HCT116 (cell line): Measurements from ENCODE around the gene KCNN3. TPM values are rescaled to one million over a fixed set of nuclear protein-coding genes. Genes with fewer than 3 reads are reported as not detected.

Source experiments
- ATAC-seq: fragments of 200-7000 bp; cut with Tn5 transposase; 2 replicates; pipeline ENCODE4 v1.9.1; 2020; ENCODE audit warnings: mild to moderate bottlenecking, moderate library complexity
- BruUV-seq: library from RNA; stranded (reverse); fragments of 400-500 nt; replicated peaks from 2 replicates; lab custom pipeline; 2021; lab: Mats Ljungman, UMichigan
- CTCF ChIA-PET: fragments of 300-600 bp; sonication (Branson Sonifier 250); formaldehyde crosslinking; loops from one replicate; lab custom pipeline; 2021; ENCODE audit warnings: antibody characterized with exemption; lab: Charles Lee
- POLR2A ChIA-PET: fragments of 300-600, 350-600 bp; sonication (Branson Sonifier 250); formaldehyde crosslinking; loops from one replicate; lab custom pipeline; 2021; ENCODE audit warnings: antibody characterized with exemption; lab: Charles Lee
- RAD21 ChIA-PET, 2 experiments: fragments of 300-600 bp; sonication (Branson Sonifier 250); formaldehyde crosslinking; loops; one replicate each; lab custom pipeline; 2023; ENCODE audit warnings: low total read pairs in 2 of 2; ENCODE audit not compliant: uncharacterized antibody in 2 of 2, unreplicated experiment in 2 of 2, low non-redundant PET in 1 of 2; lab: Charles Lee
- DNase-seq: peaks from one replicate; pipeline ENCODE4 v3.0.0-alpha.2; 2010; ENCODE audit warnings: low read depth, low spot score
- H2AFZ ChIP-seq: fragments of 200-600 bp; shearing (Covaris generic), sonication (generic); 2 replicates; pipeline ENCODE4 v1.6.1; 2017; ENCODE audit warnings: low read depth, mixed run types, mixed read lengths, antibody characterized with exemption, low read length; ENCODE audit not compliant: poor library complexity, severe bottlenecking
- H3K27ac ChIP-seq: 2 replicates; pipeline ENCODE4 v1.5.1; 2012; ENCODE audit warnings: low read depth, low read length
- H3K27me3 ChIP-seq: fragments of 200-600 bp; sonication (generic); 2 replicates; pipeline ENCODE4 v1.6.1; 2016; ENCODE audit warnings: mixed run types, low read length, mixed read lengths; ENCODE audit not compliant: insufficient read depth
- H3K36me3 ChIP-seq, 2 experiments: fragments of 200-500 bp in 1 of 2; fragments of 200-600 bp in 1 of 2; sonication (Bioruptor generic) in 1 of 2; sonication (generic) in 1 of 2; 2 replicates each; pipeline versions ENCODE4 v1.5.1 to v1.6.1; 2014 to 2016; ENCODE audit warnings: low read length in 2 of 2, inconsistent platforms in 1 of 2, mixed read lengths in 1 of 2, mixed run types in 1 of 2; ENCODE audit not compliant: insufficient read depth in 2 of 2, control insufficient read depth in 1 of 2
- H3K4me1 ChIP-seq, 2 experiments: fragments of 200-600 bp in 1 of 2; sonication (generic) in 1 of 2; 2 replicates each; pipeline versions ENCODE4 v1.5.1 to v1.6.1; 2012 to 2017; ENCODE audit warnings: low read length in 2 of 2, inconsistent platforms in 1 of 2, mild to moderate bottlenecking in 1 of 2, mixed read lengths in 1 of 2, mixed run types in 1 of 2, moderate library complexity in 1 of 2; ENCODE audit not compliant: insufficient read depth in 2 of 2, control insufficient read depth in 1 of 2
- H3K4me2 ChIP-seq: fragments of 200-600 bp; sonication (generic); 2 replicates; pipeline ENCODE4 v1.6.1; 2017; ENCODE audit warnings: mixed run types, low read length, mixed read lengths
- H3K4me3 ChIP-seq, 2 experiments: fragments of 200-600 bp in 1 of 2; sonication (generic) in 1 of 2; replicated peaks in 1 of 2; 2 replicates each; pipeline ENCODE4 v1.5.1; 2011 to 2016; ENCODE audit warnings: low read length in 2 of 2, control low read depth in 1 of 2, low read depth in 1 of 2, mild to moderate bottlenecking in 1 of 2, mixed read lengths in 1 of 2, mixed run types in 1 of 2
- H3K79me2 ChIP-seq: fragments of 200-600 bp; sonication (generic); 2 replicates; pipeline ENCODE4 v1.6.1; 2017; ENCODE audit warnings: mild to moderate bottlenecking, mixed run types, low read length, moderate library complexity, mixed read lengths; ENCODE audit not compliant: insufficient read depth
- H3K9ac ChIP-seq: fragments of 200-600 bp; sonication (generic); 2 replicates; pipeline ENCODE4 v1.6.1; 2016; ENCODE audit warnings: low read length, mixed read lengths
- H3K9me2 ChIP-seq: fragments of 200-600 bp; sonication (generic), shearing (Covaris generic); 2 replicates; pipeline ENCODE4 v1.6.1; 2017; ENCODE audit warnings: mixed run types, mild to moderate bottlenecking, moderate library complexity; ENCODE audit not compliant: insufficient read depth
- H3K9me3 ChIP-seq, 2 experiments: fragments of 200-500 bp in 1 of 2; fragments of 200-600 bp in 1 of 2; sonication (Bioruptor generic) in 1 of 2; sonication (generic) in 1 of 2; 2 replicates each; pipeline ENCODE4 v1.6.1; 2014 to 2017; ENCODE audit warnings: low read length in 2 of 2, mixed read lengths in 2 of 2, inconsistent platforms in 1 of 2, low read depth in 1 of 2, mild to moderate bottlenecking in 1 of 2, mixed run types in 1 of 2, moderate library complexity in 1 of 2; ENCODE audit not compliant: control insufficient read depth in 1 of 2, insufficient read depth in 1 of 2
- H4K20me1 ChIP-seq: fragments of 200-600 bp; sonication (generic), shearing (Covaris generic); 2 replicates; pipeline ENCODE4 v1.6.1; 2017; ENCODE audit warnings: mixed run types, mild to moderate bottlenecking, moderate library complexity; ENCODE audit not compliant: insufficient read depth
- CBX3 ChIP-seq: IDR thresholded peaks from 2 replicates; pipeline ENCODE4 v1.6.1; 2012; ENCODE audit warnings: low read depth
- CEBPB ChIP-seq: IDR thresholded peaks from 2 replicates; pipeline ENCODE4 v1.6.1; 2012; ENCODE audit warnings: low read depth
- JUND ChIP-seq: IDR thresholded peaks from 2 replicates; pipeline ENCODE4 v1.6.1; 2012
- POLR2AphosphoS5 ChIP-seq: IDR thresholded peaks from 2 replicates; pipeline ENCODE4 v1.6.1; 2011; ENCODE audit warnings: mild to moderate bottlenecking, low read depth, low read length, moderate library complexity
- SIN3A ChIP-seq: IDR thresholded peaks from 2 replicates; pipeline ENCODE4 v1.6.1; 2012; ENCODE audit warnings: low read depth
- YY1 ChIP-seq: IDR thresholded peaks from 2 replicates; pipeline ENCODE4 v1.6.1; 2011; ENCODE audit warnings: low read length, low read depth, moderate library complexity, mild to moderate bottlenecking; ENCODE audit not compliant: insufficient replicate concordance; ENCODE audit errors: extremely low read depth
- ZBTB33 ChIP-seq: IDR thresholded peaks from 2 replicates; pipeline ENCODE4 v1.6.1; 2011; ENCODE audit warnings: mild to moderate bottlenecking, low read length, moderate library complexity; ENCODE audit not compliant: insufficient replicate concordance; ENCODE audit errors: extremely low read depth
- ZFX ChIP-seq: fragments of 450-650 bp; IDR thresholded peaks from 2 replicates; pipeline ENCODE4 v1.6.1; 2017
- intact Hi-C: fragments of 100-400 bp; cut with micrococcal nuclease; formaldehyde crosslinking; loops from 2 replicates; pipeline ENCODE4 v1.10.0; 2022
- total RNA-seq: library from RNA; stranded (reverse); gene quantifications from one replicate; pipeline ENCODE4 v1.2.1, GENCODE V29; 2021; ENCODE audit not compliant: unreplicated experiment
- TF ChIP-seq, protein P1 (sequence below), 3 experiments: fragments of 200-600 bp in 1 of 3; sonication (generic) in 1 of 3; IDR thresholded peaks in 2 of 3; conservative IDR thresholded peaks in 1 of 3; 2 replicates each; pipeline ENCODE4 v1.5.1; 2012 to 2017; ENCODE audit warnings: low read depth in 2 of 3, low read length in 2 of 3, antibody characterized with exemption in 1 of 3, borderline replicate concordance in 1 of 3, control low read depth in 1 of 3, mild to moderate bottlenecking in 1 of 3, mixed read lengths in 1 of 3, mixed run types in 1 of 3, moderate library complexity in 1 of 3; ENCODE audit not compliant: insufficient read depth in 1 of 3
- TF ChIP-seq, protein P2 (sequence below): IDR thresholded peaks from 2 replicates; pipeline ENCODE4 v1.6.1; 2012

The KCNN3 gene
- total RNA-seq, 1 experiment from 2014 or later, result 1.1 TPM

GRCh38 chr1:154856049-154856448 is 14.0 kb downstream of the KCNN3 start:
- Histone ChIP-seq H2AFZ (no peak overlapping the region), H3K27ac (no peak overlapping the region), H3K9me2 (no peaks in the 10 kb centered on the region)
- no peak for DNase-seq
- ATAC-seq, result no peak
- POLR2A ChIA-PET, result no interaction called here
- TF ChIP-seq POLR2AphosphoS5 (no peak), ZFX (no peak), ZBTB33 (no peak), CBX3 (no peak), SIN3A (no peak), CEBPB (no peak), JUND (no peak), YY1 (no peak)
- TF ChIP-seq, protein P1, sequence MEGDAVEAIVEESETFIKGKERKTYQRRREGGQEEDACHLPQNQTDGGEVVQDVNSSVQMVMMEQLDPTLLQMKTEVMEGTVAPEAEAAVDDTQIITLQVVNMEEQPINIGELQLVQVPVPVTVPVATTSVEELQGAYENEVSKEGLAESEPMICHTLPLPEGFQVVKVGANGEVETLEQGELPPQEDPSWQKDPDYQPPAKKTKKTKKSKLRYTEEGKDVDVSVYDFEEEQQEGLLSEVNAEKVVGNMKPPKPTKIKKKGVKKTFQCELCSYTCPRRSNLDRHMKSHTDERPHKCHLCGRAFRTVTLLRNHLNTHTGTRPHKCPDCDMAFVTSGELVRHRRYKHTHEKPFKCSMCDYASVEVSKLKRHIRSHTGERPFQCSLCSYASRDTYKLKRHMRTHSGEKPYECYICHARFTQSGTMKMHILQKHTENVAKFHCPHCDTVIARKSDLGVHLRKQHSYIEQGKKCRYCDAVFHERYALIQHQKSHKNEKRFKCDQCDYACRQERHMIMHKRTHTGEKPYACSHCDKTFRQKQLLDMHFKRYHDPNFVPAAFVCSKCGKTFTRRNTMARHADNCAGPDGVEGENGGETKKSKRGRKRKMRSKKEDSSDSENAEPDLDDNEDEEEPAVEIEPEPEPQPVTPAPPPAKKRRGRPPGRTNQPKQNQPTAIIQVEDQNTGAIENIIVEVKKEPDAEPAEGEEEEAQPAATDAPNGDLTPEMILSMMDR (IDR thresholded peaks at IDR 0.05 in 2 of 3, conservative IDR thresholded peaks at IDR 0.05 in 1 of 3; ENCODE audit: borderline replicate concordance in 1 of 3, insufficient read depth in 1 of 3, low read depth in 2 of 3, low read length in 2 of 3), result no peak
- TF ChIP-seq, protein P2, sequence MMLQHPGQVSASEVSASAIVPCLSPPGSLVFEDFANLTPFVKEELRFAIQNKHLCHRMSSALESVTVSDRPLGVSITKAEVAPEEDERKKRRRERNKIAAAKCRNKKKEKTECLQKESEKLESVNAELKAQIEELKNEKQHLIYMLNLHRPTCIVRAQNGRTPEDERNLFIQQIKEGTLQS, result no peak
- TF ChIP-seq, all 23 proteins: peak for 0
- Histone ChIP-seq H3K9ac (no peak overlapping the region), H3K9me3 (no peaks in the 10 kb centered on the region), H3K79me2 (no peaks in the 10 kb centered on the region), H3K4me1 (0 out of 4 replicates have a peak, but pooled peaks cover 0 to 8% of the 10 kb centered on the region in 2 experiments), H3K36me3 (no peaks in the 10 kb centered on the region), H3K4me3 (no peak overlapping the region), H3K27me3 (no peaks in the 10 kb centered on the region), H3K4me2 (no peak overlapping the region), H4K20me1 (no peaks in the 10 kb centered on the region)
- ChIA-PET RAD21 (no interaction called here), CTCF (no interaction called here)
- BruUV-seq, result no TSS peak
- intact Hi-C loops, result no loop called here
